GM19324 (cell line): ENCODE data around the gene BTBD8.

Source experiments
- ATAC-seq: cut with Tn5 transposase; IDR thresholded peaks from one replicate; pipeline ENCODE4 v1.9.1; 2021; ENCODE audit warnings: mild to moderate bottlenecking, moderate library complexity; ENCODE audit not compliant: unreplicated experiment, low FRiP score

Gene BTBD8

DNA sequence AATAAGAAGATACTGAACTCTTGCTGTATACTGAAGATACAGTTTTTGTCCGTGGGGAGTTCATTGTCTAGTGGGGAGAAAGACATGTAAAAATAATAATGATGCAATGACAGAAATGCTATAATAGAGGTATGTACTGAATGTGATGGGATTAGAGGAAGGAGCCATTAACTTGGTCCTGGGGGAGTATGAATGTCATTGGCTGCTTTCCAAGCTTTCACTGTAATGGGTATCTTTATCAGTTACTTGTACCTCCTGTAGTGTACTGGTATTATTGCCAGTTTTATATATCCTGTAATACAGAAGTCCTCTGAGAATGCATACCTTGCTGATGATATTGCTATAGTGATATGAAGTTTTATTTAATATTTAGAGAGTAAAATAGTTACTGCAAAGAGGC is 7.4 kb downstream of the BTBD8 start:
- no peak for ATAC-seq

DNA sequence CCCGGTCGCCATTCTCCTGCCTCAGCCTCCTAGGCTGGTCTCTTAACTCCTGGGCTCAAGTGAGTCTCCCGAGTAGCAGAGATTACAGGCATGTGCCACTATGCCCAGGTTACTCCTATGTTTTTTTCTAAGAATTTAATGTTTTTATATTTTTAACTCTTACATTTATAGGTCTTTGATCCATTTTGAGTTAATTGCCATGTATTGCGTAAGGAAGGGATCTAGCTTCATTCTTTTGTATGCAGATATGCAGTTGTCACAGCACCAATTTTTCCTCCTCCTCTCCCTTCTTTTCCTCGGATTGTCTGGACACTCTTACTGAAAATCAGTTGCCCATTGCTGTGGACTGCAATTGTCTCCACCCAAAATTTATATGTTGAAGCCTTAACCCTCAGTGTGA is 11.5 kb downstream of the BTBD8 start:
- no peak for ATAC-seq

DNA sequence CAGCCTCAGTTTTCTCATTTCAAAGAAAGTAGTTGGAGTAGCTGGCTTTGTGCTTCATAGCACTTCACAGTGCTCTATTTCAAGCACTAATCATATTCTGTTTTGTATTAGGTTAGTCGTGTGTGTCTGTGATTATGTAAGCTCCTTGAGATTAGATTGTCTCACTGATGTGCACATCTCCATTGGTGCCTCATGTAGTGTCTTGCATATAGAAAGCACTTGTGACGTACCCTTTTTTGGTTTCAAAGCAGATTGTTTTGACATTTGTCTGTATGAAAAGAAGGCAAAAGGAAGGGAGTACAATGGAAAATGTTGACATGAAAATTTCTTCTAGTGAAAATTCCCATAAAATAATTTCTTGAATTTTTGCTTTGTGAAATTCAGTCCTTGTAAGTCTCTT is 13.9 kb downstream of the BTBD8 start:
- no peak for ATAC-seq

DNA sequence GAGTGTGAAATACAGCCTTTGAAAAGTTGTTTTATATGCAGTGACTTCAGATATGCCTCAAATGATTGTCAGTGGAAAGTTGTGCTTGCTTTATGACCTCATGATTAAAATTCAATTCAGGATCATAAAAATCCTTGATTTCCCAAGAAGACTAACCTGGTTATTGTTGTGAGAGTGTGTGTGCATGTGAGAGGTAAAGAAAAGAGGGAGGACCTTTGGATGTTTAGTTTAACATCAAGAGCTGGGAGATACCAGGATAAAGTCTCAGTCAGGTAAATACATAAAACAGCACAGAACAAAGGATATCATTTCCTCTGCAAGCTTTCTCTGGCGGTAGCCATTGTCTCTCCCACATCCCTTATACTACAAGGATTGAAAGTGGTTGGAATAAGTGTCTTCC is 14.4 kb downstream of the BTBD8 start:
- no peak for ATAC-seq

DNA sequence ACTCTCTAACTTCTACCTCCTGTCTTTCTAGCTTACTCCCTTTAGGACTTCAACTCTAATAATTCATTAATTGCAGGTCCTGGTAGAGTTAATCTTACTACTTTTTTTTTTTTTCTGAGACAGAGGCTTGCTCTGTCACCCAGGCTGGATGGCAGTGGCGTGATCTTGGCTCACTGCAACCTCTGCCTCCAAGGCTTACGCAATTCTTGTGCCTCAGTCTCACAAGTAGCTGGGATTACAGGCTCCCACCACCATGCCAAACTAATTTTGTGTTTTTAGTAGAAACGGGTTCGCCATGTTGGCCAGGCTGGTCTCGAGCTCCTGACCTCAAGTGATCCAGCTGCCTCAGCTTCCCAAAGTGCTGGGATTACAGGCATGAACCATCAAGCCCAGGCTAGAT is 15.7 kb downstream of the BTBD8 start:
- ATAC-seq: no peak

DNA sequence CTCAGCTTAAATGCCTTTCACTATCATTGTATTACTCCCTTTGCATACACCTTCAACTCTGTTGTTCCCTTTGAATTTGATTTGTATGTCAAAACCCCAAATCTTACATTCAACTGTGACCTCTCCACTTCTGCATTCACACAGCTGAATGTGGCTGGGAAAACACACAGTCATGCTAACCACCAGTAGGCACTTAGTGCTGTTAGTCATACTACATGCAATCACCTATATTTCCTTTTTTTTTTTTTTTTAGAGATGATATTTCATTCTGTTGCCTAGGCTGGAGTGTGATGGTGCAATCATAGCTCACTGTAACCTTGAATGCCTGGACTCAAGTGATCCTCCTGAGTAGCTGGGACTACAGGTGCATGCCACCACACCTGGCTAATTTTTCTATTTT is 16.2 kb downstream of the BTBD8 start:
- no peak for ATAC-seq

DNA sequence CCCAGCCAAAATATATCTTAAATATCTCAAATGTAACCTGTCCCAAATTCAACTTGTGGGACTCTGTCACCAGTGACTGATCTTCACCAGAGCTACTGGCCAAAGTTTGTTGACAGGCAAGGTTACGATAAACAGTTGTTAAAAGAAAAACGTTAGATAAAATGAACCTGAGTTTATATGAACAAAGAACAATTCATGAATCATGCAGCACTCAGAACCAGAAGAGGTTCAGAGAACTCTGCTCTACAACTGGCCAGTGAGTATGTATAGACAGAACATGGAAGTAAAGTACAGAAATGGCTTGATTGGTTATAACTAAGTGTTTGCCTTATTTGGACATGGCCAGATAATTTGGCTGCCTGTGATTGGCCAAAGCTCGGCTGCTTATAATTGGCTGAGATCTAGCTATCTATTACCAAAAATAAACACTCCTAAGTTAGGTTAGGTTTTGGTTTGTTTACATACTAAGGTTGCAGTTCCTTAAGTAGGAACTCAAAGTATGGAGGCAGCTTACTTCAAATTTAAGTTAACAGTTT is 25.5 kb downstream of the BTBD8 start:
- no peak for ATAC-seq

DNA sequence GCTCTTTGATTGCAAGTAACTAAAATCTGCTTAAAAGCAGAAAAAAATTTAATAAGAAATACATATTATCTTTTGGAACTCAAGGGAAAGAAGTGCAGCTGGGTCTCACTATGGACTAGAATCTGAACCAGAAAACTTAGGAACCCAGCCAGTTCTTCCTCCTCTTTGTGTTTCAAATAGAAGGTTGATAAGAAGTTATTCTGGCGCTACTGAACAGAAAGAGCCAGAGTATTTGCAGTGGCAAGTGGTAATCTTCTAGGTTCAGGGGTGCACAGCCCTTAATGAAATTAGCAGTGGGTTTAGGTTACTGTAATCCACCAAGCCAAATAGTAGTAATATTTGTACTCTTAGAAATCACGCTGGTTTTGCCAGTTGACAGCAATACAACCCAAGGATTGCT is 28.5 kb downstream of the BTBD8 start:
- no peak for ATAC-seq

DNA sequence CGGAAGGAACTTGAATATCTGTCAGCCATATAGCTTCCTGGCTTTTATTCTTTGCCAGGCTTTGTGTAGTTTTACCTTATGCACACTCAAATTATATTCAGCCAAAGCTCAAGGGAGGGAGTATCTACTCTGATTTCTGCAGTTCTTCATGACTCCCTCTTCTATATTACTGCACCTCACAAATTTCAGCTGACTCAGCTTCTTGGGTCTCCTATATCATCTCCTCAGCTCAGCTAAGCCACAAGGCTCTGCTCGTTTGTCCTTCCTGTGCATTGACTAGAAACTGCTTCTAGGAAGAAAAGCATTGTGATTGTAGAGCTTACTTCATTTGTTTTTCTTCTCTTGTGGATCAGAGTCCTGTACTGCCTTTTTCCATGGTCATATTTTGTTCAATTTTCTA is 37.4 kb downstream of the BTBD8 start:
- no peak for ATAC-seq

DNA sequence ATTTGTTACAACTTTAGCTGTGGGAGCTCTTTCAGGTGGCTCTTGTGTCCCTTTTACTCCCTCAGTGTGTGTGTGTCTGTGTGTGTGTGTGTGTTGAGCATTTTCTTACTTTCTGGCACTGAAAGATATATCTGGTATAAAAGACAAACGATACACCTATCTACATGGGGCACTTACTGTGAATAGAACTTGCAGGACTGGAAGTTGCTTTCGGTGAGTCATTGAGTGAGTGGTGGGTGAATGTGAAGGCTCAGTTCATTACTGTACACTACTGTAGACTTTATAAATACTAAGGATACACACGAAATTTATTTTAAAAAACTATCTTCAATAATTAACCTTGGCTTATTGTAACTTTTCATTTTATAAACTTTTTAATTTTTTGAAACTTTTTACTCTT is 38.7 kb downstream of the BTBD8 start:
- ATAC-seq: no peak

DNA sequence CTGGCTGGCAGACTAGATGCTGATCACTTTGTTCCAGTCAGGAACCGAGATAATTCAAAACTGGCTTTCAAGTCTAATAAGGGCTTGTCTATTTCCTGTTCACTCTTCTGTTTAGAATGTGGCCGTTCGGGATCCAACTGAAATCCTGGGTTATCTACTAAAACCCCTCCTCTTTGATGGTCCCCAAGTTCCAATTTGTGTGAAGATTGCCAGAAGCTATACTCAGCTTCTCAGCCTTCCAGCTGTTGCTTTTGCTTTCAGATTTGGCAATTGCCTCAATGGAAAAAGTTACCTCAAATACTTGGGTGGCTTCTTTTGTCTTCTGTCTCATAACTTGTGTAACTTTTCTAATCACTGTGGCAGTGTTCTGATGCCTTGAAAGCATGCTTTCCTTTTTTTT is 43.7 kb downstream of the BTBD8 start:
- ATAC-seq: no peak

DNA sequence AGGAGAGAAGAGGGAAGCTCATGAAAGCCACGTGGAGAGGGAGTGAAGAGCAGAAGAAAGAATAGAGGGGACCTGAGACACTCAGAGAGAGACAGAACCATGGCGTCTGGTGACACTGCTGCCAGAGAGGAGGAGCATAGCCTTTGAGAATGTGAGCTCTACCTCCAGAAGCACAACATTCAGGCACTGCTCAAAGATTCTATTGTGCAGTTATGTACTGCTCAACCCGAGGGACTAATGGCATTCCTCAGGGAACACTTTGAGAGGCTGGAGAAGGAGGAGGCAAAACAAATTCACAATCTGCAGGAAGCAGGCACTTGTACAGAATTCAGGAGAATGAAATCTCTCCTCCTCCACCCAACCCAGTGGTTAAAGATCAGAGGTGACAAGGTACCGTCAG is 45.1 kb downstream of the BTBD8 start:
- no peak for ATAC-seq

DNA sequence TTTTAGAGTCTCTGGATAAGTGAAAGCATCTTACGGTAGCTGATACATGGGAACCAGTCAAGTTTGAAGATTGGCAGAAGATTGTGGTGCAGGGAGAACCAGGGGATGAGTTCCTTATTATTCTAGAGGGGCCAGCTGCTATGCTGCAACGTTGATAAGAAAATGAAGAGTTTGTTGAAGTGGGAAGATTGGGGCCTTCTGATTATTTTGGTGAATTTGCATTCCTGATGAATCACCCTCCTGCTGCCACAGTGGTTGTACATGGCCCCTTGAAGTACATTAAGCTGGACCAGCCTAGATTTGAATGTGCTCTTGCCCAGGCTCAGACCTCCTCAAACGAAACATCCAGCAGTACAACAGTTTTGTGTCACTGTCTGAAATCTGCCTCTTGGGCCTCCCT is 45.9 kb downstream of the BTBD8 start:
- no peak for ATAC-seq

DNA sequence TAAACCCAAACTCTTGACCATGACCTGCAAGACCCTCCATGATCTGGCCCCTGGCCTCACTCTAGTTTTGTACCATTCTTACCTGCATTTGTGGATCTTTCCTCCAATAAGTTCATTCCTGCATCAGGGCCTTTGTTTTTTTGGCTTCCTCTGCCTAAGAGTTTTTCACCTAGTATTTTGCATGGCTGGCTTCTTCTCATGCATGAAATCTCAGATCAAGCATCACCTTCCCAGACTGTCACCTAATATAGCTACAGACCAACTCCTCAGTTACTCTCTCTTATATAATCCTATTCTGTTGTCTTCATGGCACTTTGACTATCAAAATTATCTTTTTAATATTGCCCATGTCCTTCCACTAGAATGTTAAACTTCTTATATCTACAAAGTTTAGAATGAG is 54.2 kb downstream of the BTBD8 start:
- ATAC-seq: no peak

DNA sequence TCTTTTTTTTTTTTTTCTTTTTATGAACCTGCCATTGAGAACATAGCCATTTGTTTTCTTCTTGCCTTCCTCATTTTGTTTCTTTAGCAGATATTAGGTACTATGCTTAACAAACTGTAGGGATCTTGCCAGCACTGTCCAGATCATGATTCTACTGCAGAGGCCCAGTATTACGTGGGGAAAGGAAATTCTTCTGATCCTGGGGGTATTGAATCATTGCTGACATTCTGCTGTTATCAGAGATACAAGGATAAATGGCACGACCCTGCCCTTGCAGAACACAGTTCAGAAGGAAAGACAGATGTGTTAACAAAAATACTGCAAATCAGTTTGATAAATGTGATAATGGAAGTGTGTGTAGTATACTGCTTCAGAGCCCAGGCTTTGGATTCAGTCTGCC is 56.2 kb downstream of the BTBD8 start:
- ATAC-seq: no peak

DNA sequence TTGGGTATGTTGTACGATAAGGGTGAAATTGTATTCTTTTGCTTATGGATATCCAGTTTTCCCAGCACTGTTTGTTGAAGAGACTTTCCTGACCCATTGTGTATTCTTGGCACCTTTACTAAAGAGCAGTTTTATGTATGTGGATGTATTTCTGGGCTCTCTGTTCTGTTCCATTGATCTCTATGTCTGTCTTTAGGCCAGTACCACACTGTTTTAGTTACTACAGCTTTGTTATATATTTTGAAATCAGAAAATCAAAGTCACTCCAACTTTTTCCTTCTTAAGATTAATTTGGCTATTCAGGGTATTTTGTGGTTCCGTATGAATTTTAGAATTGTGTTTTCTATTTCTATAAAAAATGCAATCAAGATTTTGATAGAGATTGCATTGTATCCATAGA is 74.8 kb downstream of the BTBD8 start:
- no peak for ATAC-seq

DNA sequence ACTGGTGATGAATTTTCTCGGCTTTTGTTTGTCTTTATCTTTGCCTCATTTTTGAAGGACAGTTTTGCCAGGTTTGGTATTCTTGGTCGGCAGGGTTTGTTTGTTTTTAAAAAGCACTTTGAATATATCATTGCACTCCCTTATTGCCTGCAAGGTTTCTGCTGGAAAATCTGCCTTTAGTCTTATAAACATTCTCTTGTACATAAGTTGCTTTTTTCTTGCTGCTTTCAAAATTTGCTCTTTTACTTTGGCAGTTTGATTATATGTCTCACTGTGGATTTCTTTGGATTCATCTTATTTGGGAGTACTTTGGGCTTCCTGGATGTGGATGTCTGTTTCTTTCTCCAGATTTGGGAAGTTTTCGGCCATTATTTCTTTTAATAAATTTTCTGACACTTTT is 79.4 kb downstream of the BTBD8 start:
- ATAC-seq: no peak

DNA sequence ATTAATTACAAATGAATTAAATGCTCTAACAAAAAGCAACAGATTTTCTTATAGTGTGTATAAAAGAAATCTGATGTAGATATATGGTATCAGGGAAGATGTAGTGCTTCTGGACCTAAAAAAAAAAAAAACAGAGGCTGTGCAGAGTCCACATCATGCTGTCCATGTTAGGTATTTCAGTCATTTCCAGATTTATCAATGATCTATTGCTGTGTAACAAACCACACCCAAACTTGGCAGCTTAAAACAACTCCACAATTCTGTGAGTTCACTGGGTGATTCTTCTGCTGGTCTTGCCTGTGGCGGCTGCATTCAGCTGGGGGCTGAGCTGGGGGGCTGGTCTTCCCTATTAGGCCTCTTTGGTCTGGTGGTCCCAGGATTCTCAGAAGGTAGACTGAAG is 85.2 kb downstream of the BTBD8 start:
- ATAC-seq: no peak

DNA sequence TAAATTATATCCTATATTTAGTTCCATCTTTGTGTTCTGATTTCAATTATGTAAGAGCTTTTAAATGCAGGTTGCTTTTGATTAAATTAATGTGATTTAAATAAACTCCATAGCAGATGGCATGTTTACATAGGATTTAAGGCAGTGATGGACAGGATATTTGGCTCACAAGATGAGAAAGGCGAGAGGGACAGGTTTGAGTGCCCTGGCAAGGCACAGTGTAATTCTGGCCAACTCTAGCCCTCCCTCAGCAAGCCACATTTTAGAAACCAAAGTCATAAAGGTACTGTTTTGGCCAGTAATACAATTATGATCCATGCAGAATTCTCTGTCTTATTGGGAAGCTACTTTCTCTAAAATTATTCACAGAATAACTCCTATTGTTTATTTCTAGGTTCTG is 87.0 kb downstream of the BTBD8 start:
- no peak for ATAC-seq

DNA sequence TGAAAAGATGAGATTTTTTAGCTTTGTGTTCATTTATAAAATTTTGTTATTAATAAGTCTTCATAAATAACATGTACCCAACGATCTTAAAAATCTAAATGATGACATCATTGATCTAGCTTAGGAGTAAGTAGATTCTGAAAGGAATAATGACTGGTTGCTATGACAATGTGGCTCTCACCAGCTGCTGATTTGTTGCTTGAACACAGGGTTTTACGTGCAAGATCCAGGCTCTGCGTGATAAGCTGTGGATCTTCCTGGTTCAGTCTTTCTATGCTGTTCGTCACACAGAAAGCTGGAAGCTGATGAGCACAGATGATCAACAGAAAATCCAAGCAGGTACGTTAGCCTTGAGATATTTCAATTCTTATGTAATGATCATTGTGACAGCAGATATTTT is 88.5 kb downstream of the BTBD8 start:
- no peak for ATAC-seq

DNA sequence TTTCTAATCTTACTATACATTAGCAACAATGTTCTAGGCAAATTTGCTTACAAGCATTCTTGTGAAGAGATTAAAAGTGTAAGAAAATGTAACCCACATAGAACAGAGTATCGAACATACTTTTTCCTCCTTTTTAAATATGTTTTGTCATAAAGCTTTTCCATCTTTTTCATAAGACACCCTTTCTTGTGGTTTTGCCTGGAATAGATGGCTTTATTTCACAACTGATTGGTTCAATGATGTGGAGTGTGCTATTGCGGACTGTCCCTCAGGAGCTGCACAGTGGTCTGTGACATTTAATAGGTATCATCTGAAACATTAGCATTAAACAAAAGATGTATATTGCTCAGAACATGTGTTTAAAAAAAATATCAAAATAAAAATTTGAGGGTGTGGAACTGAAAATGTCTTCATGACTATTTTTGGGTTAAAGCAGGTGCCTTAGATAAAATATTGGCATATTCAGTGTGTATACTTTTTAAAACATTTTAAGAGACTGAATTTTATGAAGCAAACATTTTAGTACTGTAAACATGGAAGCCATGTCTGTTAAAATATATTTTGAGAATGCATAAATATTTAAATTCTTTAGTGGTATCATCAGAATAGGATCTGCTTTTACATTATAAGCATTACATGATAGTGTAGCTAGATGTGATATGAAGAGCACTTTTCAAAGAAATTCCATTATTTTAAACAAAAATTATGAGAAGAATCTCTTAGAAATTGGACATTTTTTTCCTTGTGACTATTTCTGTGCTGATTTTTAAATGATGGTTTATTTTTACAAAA is 89.3 kb downstream of the BTBD8 start:
- no peak for ATAC-seq

DNA sequence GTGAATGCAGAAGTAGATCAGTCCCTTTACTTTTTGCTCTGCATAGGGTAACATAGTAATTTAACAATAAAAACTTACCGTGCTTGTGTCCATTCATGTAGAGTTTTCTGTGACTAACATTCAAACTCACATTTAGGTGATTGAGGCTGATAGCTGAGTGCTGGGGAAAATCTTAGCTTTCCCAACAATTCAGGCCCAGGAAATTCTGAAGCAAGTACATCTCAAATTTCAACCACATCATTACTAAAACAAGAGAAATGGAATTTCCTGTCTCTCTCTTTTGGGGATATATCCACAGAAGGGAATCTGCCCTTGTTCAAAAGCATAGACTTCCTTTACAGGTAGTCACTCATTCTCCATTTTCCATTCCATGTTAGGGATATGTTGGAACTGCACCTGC is 104.5 kb downstream of the BTBD8 start:
- no peak for ATAC-seq

DNA sequence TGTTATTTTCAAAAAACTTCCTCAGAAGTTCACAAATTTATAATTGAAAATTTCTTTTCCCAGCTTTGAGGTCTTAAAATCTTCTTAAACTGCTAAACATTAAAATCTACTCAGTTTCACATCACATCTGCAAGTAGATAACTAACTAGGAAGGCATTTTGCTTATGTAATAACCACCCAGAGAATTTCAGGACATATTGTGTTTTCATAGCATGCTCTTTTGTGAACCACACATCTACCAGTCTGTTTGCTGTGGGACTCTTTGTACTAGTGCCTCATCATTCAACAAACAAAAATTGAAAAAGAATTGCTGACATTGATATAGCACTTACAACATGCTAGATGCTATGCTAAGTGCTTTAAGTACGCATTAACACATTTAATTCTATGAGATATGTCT is 105.9 kb downstream of the BTBD8 start:
- no peak for ATAC-seq
